ENCODE measurements around the gene SCO2. TPM values are rescaled to one million over a fixed set of nuclear protein-coding genes. Genes with fewer than 3 reads are reported as not detected.
A peak's percentile ranks its signal among the peaks of the same experiment; 100 is the strongest.

Gene SCO2
- total RNA-seq, 3 donors from 2014 or later, result 1.9 to 6.6 (median 4.3) TPM

GRCh38 chr22:50530580-50530876 is 5.1 kb upstream of the SCO2 start:
- DNase-seq (ENCODE audit: low spot score in 2 of 2), result no peak

GRCh38 chr22:50529897-50530579 is 4.6 kb upstream of the SCO2 start, which contains the start of gene TYMP:
TSS of gene TYMP (minus strand) at chr22:50530012. CDS start at chr22:50529709, 303 bp downstream.
- Histone ChIP-seq H3K27me3 (no peaks in the 10 kb centered on the region), H3K9me3 (no peaks in the 10 kb centered on the region), H3K4me3 (peak within 1 kb of the TSS; percentile 68 to 84 (median 68)), H3K4me1 (peaks cover 0 to 4% of the 10 kb centered on the region in 2 donors), H3K36me3 (no peaks in the 10 kb centered on the region), H3K27ac (peak within 1 kb of the TSS; percentile 98 to 99)
- TF ChIP-seq CTCF (IDR thresholded peaks at IDR 0.05) (peak in 1 of 3 donors; percentile 12), POLR2AphosphoS5 (IDR thresholded peaks at IDR 0.05) (peak; percentile 52 to 94 (median 76)), POLR2A (IDR thresholded peaks at IDR 0.05) (peak; percentile 60)
- intact Hi-C loops (cut with DNase I; ENCODE audit: low total_unique reads), result loop anchor here (1.0 to 5.0 kb wide), 2 partner anchors 22 to 52 kb away; partner anchors contain the start of genes CHKB and NCAPH2
- DNase-seq (ENCODE audit: low spot score in 2 of 2), result peak; percentile 77 to 84

More at GRCh38 chr22:50530580-50530876, 5.1 kb upstream of the SCO2 start:
- no peaks in the 10 kb centered on the region for H3K36me3 ChIP-seq
- no peak for TF ChIP-seq CTCF (IDR thresholded peaks at IDR 0.05)
- TF ChIP-seq POLR2AphosphoS5 (IDR thresholded peaks at IDR 0.05), result no peak
- TF ChIP-seq POLR2A (IDR thresholded peaks at IDR 0.05), result no peak
- peak overlapping the region; percentile 98 to 99 for H3K27ac ChIP-seq
- H3K27me3 ChIP-seq, result no peaks in the 10 kb centered on the region
- intact Hi-C loops (cut with DNase I; ENCODE audit: low total_unique reads), result loop anchor here (1.0 kb wide), 1 partner anchor 22 kb away; the partner anchor contains the start of gene NCAPH2
- H3K4me3 ChIP-seq, result peak overlapping the region; percentile 68 to 84 (median 68)
- peaks cover 0 to 4% of the 10 kb centered on the region in 2 donors for H3K4me1 ChIP-seq
- H3K9me3 ChIP-seq, result no peaks in the 10 kb centered on the region

GRCh38 chr22:50529416-50529896 is 4.1 kb upstream of the SCO2 start:
- no peaks in the 10 kb centered on the region for H3K27me3 ChIP-seq

GRCh38 chr22:50528682-50529415 is 3.5 kb upstream of the SCO2 start:
- Histone ChIP-seq H3K4me3 (peak overlapping the region; percentile 68 to 84 (median 68)), H3K36me3 (no peaks in the 10 kb centered on the region), H3K4me1 (peaks cover 10 to 12% of the 10 kb centered on the region in 2 donors), H3K27me3 (no peaks in the 10 kb centered on the region), H3K9me3 (no peaks in the 10 kb centered on the region), H3K27ac (peak overlapping the region; percentile 98 to 99)
- intact Hi-C loops (cut with DNase I; ENCODE audit: low total_unique reads), result loop anchor here (5.0 kb wide), 1 partner anchor 53 kb away; the partner anchor contains the start of gene CHKB
- no peak for TF ChIP-seq CTCF (IDR thresholded peaks at IDR 0.05)
- TF ChIP-seq POLR2AphosphoS5 (IDR thresholded peaks at IDR 0.05), result no peak
- no peak for TF ChIP-seq POLR2A (IDR thresholded peaks at IDR 0.05)
- DNase-seq (ENCODE audit: low spot score in 2 of 2), result no peak

More at GRCh38 chr22:50529416-50529896, 4.1 kb upstream of the SCO2 start:
- no peaks in the 10 kb centered on the region for H3K9me3 ChIP-seq
- intact Hi-C loops (cut with DNase I; ENCODE audit: low total_unique reads), result loop anchor here (5.0 kb wide), 1 partner anchor 53 kb away; the partner anchor contains the start of gene CHKB
- DNase-seq (ENCODE audit: low spot score in 2 of 2), result no peak
- H3K4me3 ChIP-seq, result peak overlapping the region; percentile 68 to 84 (median 68)
- peaks cover 5 to 7% of the 10 kb centered on the region in 2 donors for H3K4me1 ChIP-seq
- peak overlapping the region; percentile 98 to 99 for H3K27ac ChIP-seq
- TF ChIP-seq POLR2AphosphoS5 (IDR thresholded peaks at IDR 0.05), result peak in 1 of 3 donors; percentile 8
- TF ChIP-seq POLR2A (IDR thresholded peaks at IDR 0.05), result no peak
- H3K36me3 ChIP-seq, result no peaks in the 10 kb centered on the region

GRCh38 chr22:50527921-50528681 is 2.7 kb upstream of the SCO2 start:
- no peaks in the 10 kb centered on the region for H3K9me3 ChIP-seq
- H3K27me3 ChIP-seq, result no peaks in the 10 kb centered on the region
- peaks cover 10 to 12% of the 10 kb centered on the region in 2 donors for H3K4me1 ChIP-seq
- no peak for DNase-seq (ENCODE audit: low spot score in 2 of 2)
- intact Hi-C loops (cut with DNase I; ENCODE audit: low total_unique reads), result loop anchor here (5.0 kb wide), 1 partner anchor 54 kb away; the partner anchor contains the start of gene CHKB
- no peak for TF ChIP-seq POLR2A (IDR thresholded peaks at IDR 0.05)
- no peak for TF ChIP-seq CTCF (IDR thresholded peaks at IDR 0.05)
- no peak for TF ChIP-seq POLR2AphosphoS5 (IDR thresholded peaks at IDR 0.05)
- H3K27ac ChIP-seq, result peak overlapping the region; percentile 98 to 99
- H3K4me3 ChIP-seq, result peak overlapping the region in 1 of 3 donors; percentile 84
- H3K36me3 ChIP-seq, result peaks cover 1% of the 10 kb centered on the region

All from breast epithelium (tissue), 4 donors.